ENCODE measurements around the gene SVIL. TPM values are rescaled to one million over a fixed set of nuclear protein-coding genes. Genes with fewer than 3 reads are reported as not detected.
"Not testable (repeated sequence)": the region's sequence is repeated elsewhere in the genome, so short reads cannot be mapped to it uniquely, and the experiment has no call there.

The SVIL gene
- polyA plus RNA-seq, 1 experiment = 47.9 TPM

GRCh38 chr10:29590915-29591650, 43.7 kb downstream of the SVIL start:
- no peaks in the 10 kb centered on the region for H3K9me3 ChIP-seq (ENCODE audit: control insufficient read depth, insufficient read depth, low read length)
- TF ChIP-seq CTCF (IDR thresholded peaks at IDR 0.05; ENCODE audit: low read depth, low read length) = no peak
- no peaks in the 10 kb centered on the region for H3K27me3 ChIP-seq (ENCODE audit: control insufficient read depth, insufficient read depth, low read length)
- H3K4me3 ChIP-seq (ENCODE audit: low read depth, low read length) = no peak overlapping the region
- DNase-seq (ENCODE audit: low read depth, low spot score) = no peak
- H3K27ac ChIP-seq (ENCODE audit: low read depth, low read length) = no peak overlapping the region
- ChIA-PET POLR2A (no interaction called here), CTCF (interaction anchor here (0.6 to 2.5 kb wide), 21 partner anchors 8 to 334 kb away, joined by 3 to 13 read pairs (median 4); no protein-coding TSS in a partner anchor)

GRCh38 chr10:29588629-29589421, 45.9 kb downstream of the SVIL start:
- no peaks in the 10 kb centered on the region for H3K27me3 ChIP-seq (ENCODE audit: control insufficient read depth, insufficient read depth, low read length)
- CTCF ChIA-PET = interaction anchor here (1.9 kb wide), 1 partner anchor 11 kb away, joined by 9 read pairs; no protein-coding TSS in a partner anchor
- no peak for TF ChIP-seq CTCF (IDR thresholded peaks at IDR 0.05; ENCODE audit: low read depth, low read length)
- H3K27ac ChIP-seq (ENCODE audit: low read depth, low read length) = no peak overlapping the region
- H3K9me3 ChIP-seq (ENCODE audit: control insufficient read depth, insufficient read depth, low read length) = no peaks in the 10 kb centered on the region
- no peak overlapping the region for H3K4me3 ChIP-seq (ENCODE audit: low read depth, low read length)
- no peak for DNase-seq (ENCODE audit: low read depth, low spot score)
- POLR2A ChIA-PET = no interaction called here

- H3K4me3 ChIP-seq (ENCODE audit: low read depth, low read length); H3K27me3 ChIP-seq (ENCODE audit: control insufficient read depth, insufficient read depth, low read length); DNase-seq (ENCODE audit: low read depth, low spot score); CTCF ChIA-PET; H3K27ac ChIP-seq (ENCODE audit: low read depth, low read length); H3K9me3 ChIP-seq (ENCODE audit: control insufficient read depth, insufficient read depth, low read length); POLR2A ChIA-PET: not testable (repeated sequence)
These were observed 46.8 kb downstream of the SVIL start for GRCh38 chr10:29587750-29588628.

- H3K27me3 ChIP-seq (ENCODE audit: control insufficient read depth, insufficient read depth, low read length); H3K27ac ChIP-seq (ENCODE audit: low read depth, low read length); POLR2A ChIA-PET; H3K4me3 ChIP-seq (ENCODE audit: low read depth, low read length); DNase-seq (ENCODE audit: low read depth, low spot score); H3K9me3 ChIP-seq (ENCODE audit: control insufficient read depth, insufficient read depth, low read length): not testable (repeated sequence)
- CTCF ChIA-PET = interaction anchor here (0.6 kb wide), 1 partner anchor 26 kb away, joined by 3 read pairs; no protein-coding TSS in a partner anchor
These were observed 47.5 kb downstream of the SVIL start for GRCh38 chr10:29587102-29587749.

- H3K27ac ChIP-seq (ENCODE audit: low read depth, low read length) = no peak overlapping the region
- POLR2A ChIA-PET = no interaction called here
- CTCF ChIA-PET = interaction anchor here (0.6 kb wide), 1 partner anchor 26 kb away, joined by 3 read pairs; no protein-coding TSS in a partner anchor
- no peak for TF ChIP-seq CTCF (IDR thresholded peaks at IDR 0.05; ENCODE audit: low read depth, low read length)
- no peaks in the 10 kb centered on the region for H3K9me3 ChIP-seq (ENCODE audit: control insufficient read depth, insufficient read depth, low read length)
- no peaks in the 10 kb centered on the region for H3K27me3 ChIP-seq (ENCODE audit: control insufficient read depth, insufficient read depth, low read length)
- no peak overlapping the region for H3K4me3 ChIP-seq (ENCODE audit: low read depth, low read length)
- DNase-seq (ENCODE audit: low read depth, low spot score) = no peak
These were observed 48.3 kb downstream of the SVIL start for GRCh38 chr10:29586509-29586908.

Measured in AG04450 (cell line).